Esophagus muscularis mucosa (tissue), 3 donors: ENCODE measurements around the gene S1PR2.

ENCODE experiments used
- CTCF ChIP-seq, 3 experiments: fragments of 200-600 bp in 2 of 3; fragments of 450-650 bp in 1 of 3; sonication (generic) in 2 of 3; IDR thresholded peaks; one replicate each; pipeline ENCODE4 v1.5.1; 2017 to 2019; ENCODE audit warnings: antibody characterized with exemption in 3 of 3, mild to moderate bottlenecking in 2 of 3, moderate library complexity in 1 of 3
- POLR2AphosphoS5 ChIP-seq, 2 donors: sonication (generic); formaldehyde crosslinking; IDR thresholded peaks; one replicate each; pipeline ENCODE4 v1.6.1; 2017; ENCODE audit warnings: antibody characterized with exemption in 2 of 2

- TF ChIP-seq CTCF (IDR thresholded peaks at IDR 0.05): no peak
- no peak for TF ChIP-seq POLR2AphosphoS5 (IDR thresholded peaks at IDR 0.05)
Measured at GRCh38 chr19:10223488-10224213, 7.5 kb downstream of the S1PR2 start.
